D341Med (cell line): ENCODE results near the gene CACNB4.
A peak's percentile ranks its signal among the peaks of the same experiment; 100 is the strongest.
"Not testable (repeated sequence)": the region's sequence is repeated elsewhere in the genome, so short reads cannot be mapped to it uniquely, and the experiment has no call there.

Source experiments
- DNase-seq: peaks from one replicate; pipeline ENCODE4 v3.0.0; 2012; ENCODE audit warnings: low spot score

The CACNB4 gene

GRCh38 chr2:152050915-152051314 lies 47.9 kb downstream of the CACNB4 start:
- no peak for DNase-seq

GRCh38 chr2:152050341-152050740 lies 48.5 kb downstream of the CACNB4 start:
- DNase-seq: no peak

- no peak for DNase-seq
These were observed 49.3 kb downstream of the CACNB4 start for GRCh38 chr2:152049541-152049940.

- DNase-seq: peak; percentile 37
These were observed 50.9 kb downstream of the CACNB4 start for GRCh38 chr2:152047824-152048471.

- no peak for DNase-seq
These were observed 51.9 kb downstream of the CACNB4 start for GRCh38 chr2:152046940-152047339.

GRCh38 chr2:152042636-152043615 lies 55.9 kb downstream of the CACNB4 start:
- DNase-seq: no peak

- DNase-seq: no peak
These were observed 60.3 kb downstream of the CACNB4 start for GRCh38 chr2:152038441-152038958.

- no peak for DNase-seq
These were observed 61.0 kb downstream of the CACNB4 start for GRCh38 chr2:152037743-152038435.

- peak; percentile 77 for DNase-seq
These were observed 62.0 kb downstream of the CACNB4 start for GRCh38 chr2:152036611-152037469.

GRCh38 chr2:152034257-152034801 lies 64.5 kb downstream of the CACNB4 start:
- no peak for DNase-seq

GRCh38 chr2:152033011-152033925 lies 65.6 kb downstream of the CACNB4 start:
- DNase-seq: no peak

GRCh38 chr2:152031747-152032306 lies 67.0 kb downstream of the CACNB4 start:
- DNase-seq: no peak

GRCh38 chr2:152030596-152031328 lies 68.1 kb downstream of the CACNB4 start:
- not testable (repeated sequence) for DNase-seq

GRCh38 chr2:152028182-152028862 lies 70.5 kb downstream of the CACNB4 start:
- no peak for DNase-seq

GRCh38 chr2:152025678-152026287 lies 73.1 kb downstream of the CACNB4 start:
- peak; percentile 81 for DNase-seq

- DNase-seq: no peak
These were observed 74.4 kb downstream of the CACNB4 start for GRCh38 chr2:152024477-152024876.

- no peak for DNase-seq
These were observed 76.8 kb downstream of the CACNB4 start for GRCh38 chr2:152022090-152022489.

- DNase-seq: not testable (repeated sequence)
These were observed 77.8 kb downstream of the CACNB4 start for GRCh38 chr2:152021001-152021400.
